Measurements from ENCODE around the gene CLEC16A.

The CLEC16A gene

DNA sequence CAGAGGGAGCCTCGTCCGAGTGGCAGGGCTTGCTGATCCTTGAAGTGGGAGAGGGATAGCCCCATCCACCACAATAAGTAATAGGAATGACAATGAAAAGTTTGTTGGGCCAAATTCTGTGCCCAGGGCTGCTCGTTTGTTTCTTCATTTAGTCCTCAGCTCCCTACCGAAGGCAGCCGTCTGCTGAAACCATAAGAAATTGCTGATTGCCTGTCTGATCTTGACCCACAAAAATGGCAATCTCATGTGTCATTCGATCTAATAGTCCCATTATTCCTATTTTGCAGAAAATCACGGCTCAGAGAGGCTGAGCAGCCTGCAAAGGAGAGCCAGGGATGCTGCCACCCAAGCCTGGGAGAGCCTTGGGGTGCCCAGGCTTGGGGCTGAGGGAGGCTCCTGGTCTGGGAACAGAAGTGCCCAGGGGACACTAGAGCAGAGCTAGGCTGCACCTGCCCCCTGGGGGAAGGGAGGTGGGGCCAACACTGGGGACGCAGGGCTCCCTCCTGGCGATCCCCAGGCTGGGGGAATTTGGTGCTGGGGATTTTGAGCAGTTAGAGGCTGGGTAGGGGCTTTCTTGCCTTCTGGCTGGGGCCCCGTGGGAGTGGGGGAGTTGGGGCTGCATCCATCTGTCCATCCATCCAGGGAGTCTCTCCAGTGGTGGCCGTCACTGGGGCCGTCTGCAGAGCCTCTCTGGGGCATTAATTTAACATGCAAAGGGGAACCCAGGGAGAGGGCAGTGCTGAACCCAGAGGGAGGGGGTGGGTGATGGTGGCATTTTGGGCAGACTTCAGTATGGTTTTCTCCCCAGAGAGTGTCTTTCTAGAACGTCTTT, 258.1 kb downstream of the CLEC16A start:
- TF ChIP-seq, protein P1, sequence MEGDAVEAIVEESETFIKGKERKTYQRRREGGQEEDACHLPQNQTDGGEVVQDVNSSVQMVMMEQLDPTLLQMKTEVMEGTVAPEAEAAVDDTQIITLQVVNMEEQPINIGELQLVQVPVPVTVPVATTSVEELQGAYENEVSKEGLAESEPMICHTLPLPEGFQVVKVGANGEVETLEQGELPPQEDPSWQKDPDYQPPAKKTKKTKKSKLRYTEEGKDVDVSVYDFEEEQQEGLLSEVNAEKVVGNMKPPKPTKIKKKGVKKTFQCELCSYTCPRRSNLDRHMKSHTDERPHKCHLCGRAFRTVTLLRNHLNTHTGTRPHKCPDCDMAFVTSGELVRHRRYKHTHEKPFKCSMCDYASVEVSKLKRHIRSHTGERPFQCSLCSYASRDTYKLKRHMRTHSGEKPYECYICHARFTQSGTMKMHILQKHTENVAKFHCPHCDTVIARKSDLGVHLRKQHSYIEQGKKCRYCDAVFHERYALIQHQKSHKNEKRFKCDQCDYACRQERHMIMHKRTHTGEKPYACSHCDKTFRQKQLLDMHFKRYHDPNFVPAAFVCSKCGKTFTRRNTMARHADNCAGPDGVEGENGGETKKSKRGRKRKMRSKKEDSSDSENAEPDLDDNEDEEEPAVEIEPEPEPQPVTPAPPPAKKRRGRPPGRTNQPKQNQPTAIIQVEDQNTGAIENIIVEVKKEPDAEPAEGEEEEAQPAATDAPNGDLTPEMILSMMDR (IDR thresholded peaks at IDR 0.05; ENCODE audit: low read depth, low read length), result no peak
- peak overlapping the region; percentile 11; the same call in 1 of the 2 replicates for H3K4me3 ChIP-seq (ENCODE audit: low read depth, low read length)

- no peak overlapping the region for H3K4me3 ChIP-seq (ENCODE audit: low read depth, low read length)
- TF ChIP-seq, protein P1 (IDR thresholded peaks at IDR 0.05; ENCODE audit: low read depth, low read length), result no peak
Observed at GRCh38 chr16:11203111-11203623, 258.8 kb downstream of the CLEC16A start.

DNA sequence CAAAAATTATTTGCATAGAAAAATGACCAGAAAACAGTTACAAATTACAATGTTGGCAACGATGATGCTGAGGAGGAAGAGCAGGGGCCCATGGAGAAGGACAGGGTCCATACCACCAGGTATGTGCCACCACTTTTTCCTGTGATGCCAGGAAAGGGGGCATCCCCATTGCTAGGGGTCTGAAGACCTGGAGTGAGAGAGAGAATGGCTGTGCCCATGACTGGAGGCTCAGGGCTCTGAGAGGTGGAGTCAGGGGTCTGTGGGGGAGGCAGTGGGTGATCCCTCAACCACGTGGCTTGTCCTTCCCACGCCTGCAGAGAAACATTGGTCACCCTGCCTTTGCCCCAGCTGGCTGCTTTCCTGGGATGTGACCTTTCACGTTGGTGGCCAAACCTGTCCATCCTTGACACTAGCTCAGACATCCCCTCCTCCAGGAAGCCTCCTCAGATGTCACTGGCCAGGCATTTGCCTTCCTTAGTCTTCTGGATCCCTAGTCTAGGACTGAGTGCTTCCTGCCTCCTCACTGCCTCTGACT, 260.2 kb downstream of the CLEC16A start:
- no peak overlapping the region for H3K4me3 ChIP-seq (ENCODE audit: low read depth, low read length)
- TF ChIP-seq, protein P1 (IDR thresholded peaks at IDR 0.05; ENCODE audit: low read depth, low read length), result no peak

DNA sequence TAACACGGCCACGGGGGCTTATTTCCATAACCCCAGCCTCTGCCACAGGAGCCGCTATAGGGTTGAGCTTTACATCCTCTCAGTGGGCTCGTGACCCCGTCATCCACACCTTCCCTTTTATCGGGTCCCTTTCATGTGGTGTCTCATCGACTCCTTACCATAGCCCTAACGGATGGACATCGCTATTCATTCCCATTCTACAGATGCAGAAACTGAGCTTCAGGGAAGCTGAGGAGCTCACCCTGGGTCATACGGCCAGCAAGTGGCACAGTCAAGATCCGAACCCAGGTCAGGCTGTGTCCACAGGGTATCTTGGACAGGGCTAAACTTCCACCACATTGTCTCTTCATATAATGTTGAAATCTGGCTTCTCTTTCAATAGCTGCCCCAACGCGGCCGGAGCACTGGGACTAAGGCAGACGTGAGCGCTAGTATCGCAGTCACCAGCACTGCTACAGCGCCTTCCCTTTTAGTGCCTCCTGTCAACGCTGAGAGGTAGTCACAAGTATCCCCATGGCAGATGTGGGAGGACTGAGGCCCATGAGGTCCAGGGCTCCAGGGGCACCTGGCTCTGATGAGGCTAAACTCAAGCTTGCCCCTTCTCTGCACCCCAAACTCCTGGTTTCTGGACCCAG, 260.8 kb downstream of the CLEC16A start:
- TF ChIP-seq, protein P1 (IDR thresholded peaks at IDR 0.05; ENCODE audit: low read depth, low read length), result no peak
- H3K4me3 ChIP-seq (ENCODE audit: low read depth, low read length), result no peak overlapping the region

GRCh38 chr16:11205754-11206581, 261.6 kb downstream of the CLEC16A start:
- no peak overlapping the region for H3K4me3 ChIP-seq (ENCODE audit: low read depth, low read length)
- TF ChIP-seq, protein P1 (IDR thresholded peaks at IDR 0.05; ENCODE audit: low read depth, low read length), result no peak

GRCh38 chr16:11207646-11208045, 263.3 kb downstream of the CLEC16A start:
- TF ChIP-seq, protein P1 (IDR thresholded peaks at IDR 0.05; ENCODE audit: low read depth, low read length), result no peak
- no peak overlapping the region for H3K4me3 ChIP-seq (ENCODE audit: low read depth, low read length)

All from WI38 (cell line).